Dermis blood vessel endothelial cell (primary cell): ENCODE results near the gene ABLIM3. TPM values are rescaled to one million over a fixed set of nuclear protein-coding genes. Genes with fewer than 3 reads are reported as not detected.

ENCODE experiments used
- DNase-seq: peaks from one replicate; pipeline ENCODE4 v3.0.0; 2010
- total RNA-seq: library from RNA; depleted of rRNA; stranded (reverse); fragments of >200 nt; gene quantifications from 2 replicates; pipeline ENCODE4 v1.2.3, GENCODE V29; 2014

Gene ABLIM3
- total RNA-seq, 1 donor from 2014 or later: 29.8 TPM

GRCh38 chr5:149283626-149284480 lies 142.6 kb downstream of the ABLIM3 start:
- DNase-seq: no peak

- DNase-seq: no peak
Measured at GRCh38 chr5:149284501-149284900, 143.2 kb downstream of the ABLIM3 start.

GRCh38 chr5:149285153-149285552 lies 143.9 kb downstream of the ABLIM3 start:
- no peak for DNase-seq

GRCh38 chr5:149288436-149288835 lies 147.1 kb downstream of the ABLIM3 start:
- peak; percentile 98 for DNase-seq

- peak; percentile 95 for DNase-seq
Measured at GRCh38 chr5:149289301-149289700, 148.0 kb downstream of the ABLIM3 start.

GRCh38 chr5:149294872-149295829 lies 153.9 kb downstream of the ABLIM3 start:
- DNase-seq: no peak

GRCh38 chr5:149297340-149298025 lies 156.2 kb downstream of the ABLIM3 start:
- DNase-seq: no peak

- no peak for DNase-seq
Measured at GRCh38 chr5:149298163-149298562, 156.9 kb downstream of the ABLIM3 start.

- DNase-seq: peak; percentile 97
Measured at GRCh38 chr5:149298842-149299404, 157.6 kb downstream of the ABLIM3 start.

- no peak for DNase-seq
Measured at GRCh38 chr5:149299451-149300054, 158.3 kb downstream of the ABLIM3 start.

- DNase-seq: no peak
Measured at GRCh38 chr5:149300441-149300840, 159.1 kb downstream of the ABLIM3 start.

- no peak for DNase-seq
Measured at GRCh38 chr5:149301049-149301743, 159.9 kb downstream of the ABLIM3 start.

GRCh38 chr5:149301744-149302380 lies 160.6 kb downstream of the ABLIM3 start:
- no peak for DNase-seq

- DNase-seq: no peak
Measured at GRCh38 chr5:149302641-149303040, 161.3 kb downstream of the ABLIM3 start.

- DNase-seq: no peak
Measured at GRCh38 chr5:149303210-149303609, 161.9 kb downstream of the ABLIM3 start.

GRCh38 chr5:149304195-149305078 lies 163.1 kb downstream of the ABLIM3 start:
- peak; percentile 68 for DNase-seq

GRCh38 chr5:149309354-149309753 lies 168.1 kb downstream of the ABLIM3 start:
- DNase-seq: no peak
